SK-N-SH treated with all-trans-retinoic acid at 6 μM for 48 hours (cell line): ENCODE results near the gene PFKFB1.
"Not testable (repeated sequence)": the region's sequence is repeated elsewhere in the genome, so short reads cannot be mapped to it uniquely, and the experiment has no call there.

Experiments
- ATAC-seq: fragments of 200-7000 bp; cut with Tn5 transposase; 3 replicates; pipeline ENCODE4 v1.9.1; 2020; ENCODE audit warnings: mild to moderate bottlenecking, moderate library complexity
- ARNTL ChIP-seq: fragments of 450-650 bp; formaldehyde crosslinking; IDR thresholded peaks from 2 replicates; pipeline ENCODE4 v1.5.0; 2020; ENCODE audit warnings: low read depth, mild to moderate bottlenecking, moderate library complexity, borderline replicate concordance
- CREB5 ChIP-seq: fragments of 250-450 bp; sonication (Bioruptor Pico); IDR thresholded peaks from 2 replicates; pipeline ENCODE4 v1.5.1; 2020; ENCODE audit warnings: low read depth, mild to moderate bottlenecking, moderate library complexity
- CSDC2 ChIP-seq: fragments of 250-450 bp; sonication (Bioruptor Pico); IDR thresholded peaks from 2 replicates; pipeline ENCODE4 v1.5.0; 2020; ENCODE audit warnings: mild to moderate bottlenecking, moderate library complexity
- CSRNP3 ChIP-seq: fragments of 250-450 bp; sonication (Bioruptor Pico); IDR thresholded peaks from 2 replicates; pipeline ENCODE4 v1.5.1; 2021; ENCODE audit warnings: mild to moderate bottlenecking, moderate library complexity
- ESRRG ChIP-seq: fragments of 250-450 bp; sonication (Bioruptor Pico); IDR thresholded peaks from 2 replicates; pipeline ENCODE4 v1.6.1; 2021; ENCODE audit warnings: mild to moderate bottlenecking
- GLIS3 ChIP-seq: fragments of 250-450 bp; sonication (Bioruptor Pico); IDR thresholded peaks from 2 replicates; pipeline ENCODE4 v1.5.0; 2020; ENCODE audit warnings: mild to moderate bottlenecking, moderate library complexity
- ISL1 ChIP-seq: fragments of 250-450 bp; sonication (Bioruptor Pico); IDR thresholded peaks from 2 replicates; pipeline ENCODE4 v2.1.2; 2022; ENCODE audit warnings: mild to moderate bottlenecking, moderate library complexity
- PATZ1 ChIP-seq: fragments of 250-450 bp; sonication (Bioruptor Pico); IDR thresholded peaks from 2 replicates; pipeline ENCODE4 v1.8.0; 2020; ENCODE audit warnings: mild to moderate bottlenecking, moderate library complexity, borderline replicate concordance
- POU6F1 ChIP-seq: fragments of 250-450 bp; sonication (Bioruptor Pico); IDR thresholded peaks from 2 replicates; pipeline ENCODE4 v1.8.0; 2021; ENCODE audit warnings: low read depth, mild to moderate bottlenecking, moderate library complexity, borderline replicate concordance
- RARB ChIP-seq: fragments of 250-450 bp; sonication (Bioruptor Pico); IDR thresholded peaks from 2 replicates; pipeline ENCODE4 v1.8.0; 2021; ENCODE audit warnings: mild to moderate bottlenecking, moderate library complexity
- SNAI2 ChIP-seq: fragments of 250-450 bp; sonication (Bioruptor Pico); IDR thresholded peaks from 2 replicates; pipeline ENCODE4 v1.5.0; 2020; ENCODE audit warnings: mild to moderate bottlenecking, moderate library complexity
- TCF4 ChIP-seq: fragments of 250-450 bp; sonication (Bioruptor Pico); IDR thresholded peaks from 2 replicates; pipeline ENCODE4 v1.8.0; 2021; ENCODE audit warnings: mild to moderate bottlenecking, moderate library complexity, borderline replicate concordance
- TSHZ2 ChIP-seq: fragments of 250-450 bp; sonication (Bioruptor Pico); IDR thresholded peaks from 2 replicates; pipeline ENCODE4 v1.5.0; 2020; ENCODE audit warnings: mild to moderate bottlenecking, moderate library complexity
- ZC3H10 ChIP-seq: fragments of 250-450 bp; sonication (Bioruptor Pico); IDR thresholded peaks from 2 replicates; pipeline ENCODE4 v1.5.1; 2021; ENCODE audit warnings: mild to moderate bottlenecking, moderate library complexity
- ZFP3 ChIP-seq: fragments of 250-450 bp; sonication (Bioruptor Pico); IDR thresholded peaks from 2 replicates; pipeline ENCODE4 v1.5.0; 2020; ENCODE audit warnings: mild to moderate bottlenecking, moderate library complexity
- ZFP30 ChIP-seq: fragments of 450-650 bp; formaldehyde crosslinking; IDR thresholded peaks from 2 replicates; pipeline ENCODE4 v1.5.0; 2022; ENCODE audit warnings: mild to moderate bottlenecking, moderate library complexity
- ZNF8 ChIP-seq: fragments of 450-650 bp; formaldehyde crosslinking; IDR thresholded peaks from 2 replicates; pipeline ENCODE4 v1.5.0; 2020; ENCODE audit warnings: mild to moderate bottlenecking, moderate library complexity

Gene PFKFB1

GRCh38 chrX:54994668-54995351 is 822 bp upstream of the PFKFB1 start:
- no peak for ATAC-seq
- TF ChIP-seq CSRNP3, result no peak
- TF ChIP-seq ESRRG, result no peak
- TF ChIP-seq TSHZ2 (CRISPR knock-in tag), result no peak
- TF ChIP-seq CSDC2, result no peak
- no peak for TF ChIP-seq RARB (CRISPR knock-in tag)
- TF ChIP-seq CREB5 (CRISPR knock-in tag), result no peak
- no peak for TF ChIP-seq TCF4 (CRISPR knock-in tag)
- TF ChIP-seq GLIS3 (CRISPR knock-in tag), result no peak
- TF ChIP-seq SNAI2, result no peak
- TF ChIP-seq POU6F1 (CRISPR knock-in tag), result no peak
- TF ChIP-seq ARNTL (CRISPR knock-in tag), result no peak
- no peak for TF ChIP-seq ZFP30
- TF ChIP-seq ZC3H10, result no peak
- no peak for TF ChIP-seq PATZ1 (CRISPR knock-in tag)
- TF ChIP-seq, all 23 proteins: peak for 0

GRCh38 chrX:54992911-54993622 is 921 bp downstream of the PFKFB1 start:
- TF ChIP-seq ISL1 (CRISPR knock-in tag), result no peak
- TF ChIP-seq ZFP3 (CRISPR knock-in tag), result no peak
- no peak for TF ChIP-seq CREB5 (CRISPR knock-in tag)
- no peak for TF ChIP-seq ZNF8

GRCh38 chrX:54991706-54992105 is 2.3 kb downstream of the PFKFB1 start:
- ATAC-seq, result no peak
- no peak for TF ChIP-seq RARB (CRISPR knock-in tag)
- no peak for TF ChIP-seq ARNTL (CRISPR knock-in tag)
- TF ChIP-seq ZFP30, result no peak
- TF ChIP-seq ESRRG, result no peak

More at GRCh38 chrX:54992911-54993622, 921 bp downstream of the PFKFB1 start:
- ATAC-seq, result no peak

- not testable (repeated sequence) for ATAC-seq
Measured at GRCh38 chrX:54983306-54983705, 10.7 kb downstream of the PFKFB1 start.
